Spleen (tissue), 11 donors: ENCODE data around the gene FOXRED1. TPM values are rescaled to one million over a fixed set of nuclear protein-coding genes. Genes with fewer than 3 reads are reported as not detected.

Experiments
- DNase-seq: peaks from one replicate; pipeline ENCODE4 v3.0.0-alpha.2; 2020
- H3K27ac ChIP-seq, 8 donors: fragments of 200-600 bp; sonication (generic) in 7 of 8; 1 replicate in 4 of 8; 2 replicates in 4 of 8; pipeline versions ENCODE4 v1.5.0 to v1.8.0; 2016 to 2021; ENCODE audit warnings: inconsistent platforms in 4 of 8, mild to moderate bottlenecking in 4 of 8, moderate library complexity in 1 of 8
- H3K27me3 ChIP-seq, 7 donors: fragments of 200-600 bp; sonication (generic) in 6 of 7; replicated peaks in 1 of 7; 1 replicate in 4 of 7; 2 replicates in 3 of 7; pipeline versions ENCODE4 v1.5.0 to v1.8.0; 2016 to 2021; ENCODE audit warnings: inconsistent platforms in 3 of 7, mild to moderate bottlenecking in 1 of 7
- H3K36me3 ChIP-seq, 6 donors: fragments of 200-600 bp; sonication (generic) in 5 of 6; 1 replicate in 4 of 6; 2 replicates in 2 of 6; pipeline versions ENCODE4 v1.5.0 to v1.8.0; 2016 to 2021; ENCODE audit warnings: inconsistent platforms in 2 of 6
- H3K4me1 ChIP-seq, 6 donors: fragments of 200-600 bp; sonication (generic) in 5 of 6; 1 replicate in 3 of 6; 2 replicates in 3 of 6; pipeline versions ENCODE4 v1.5.0 to v1.8.0; 2016 to 2021; ENCODE audit warnings: inconsistent platforms in 3 of 6
- H3K4me3 ChIP-seq, 8 donors: fragments of 200-600 bp; sonication (generic) in 7 of 8; 1 replicate in 4 of 8; 2 replicates in 4 of 8; pipeline versions ENCODE4 v1.5.0 to v1.8.0; 2016 to 2021; ENCODE audit warnings: inconsistent platforms in 4 of 8, mild to moderate bottlenecking in 4 of 8, moderate library complexity in 2 of 8
- H3K9me3 ChIP-seq, 8 donors: fragments of 200-600 bp; sonication (generic) in 7 of 8; 1 replicate in 4 of 8; 2 replicates in 4 of 8; pipeline versions ENCODE4 v1.5.0 to v1.8.0; 2016 to 2021; ENCODE audit warnings: inconsistent platforms in 4 of 8
- POLR2A ChIP-seq, 3 donors: fragments of 450-650 bp; IDR thresholded peaks; one replicate each; pipeline ENCODE4 v1.5.1; 2017; ENCODE audit warnings: antibody characterized with exemption in 3 of 3, mild to moderate bottlenecking in 1 of 3
- POLR2AphosphoS5 ChIP-seq, 3 donors: sonication (generic); formaldehyde crosslinking; IDR thresholded peaks; one replicate each; pipeline ENCODE4 v1.5.1; 2017; ENCODE audit warnings: antibody characterized with exemption in 3 of 3
- WGBS, 5 donors: extraction: QIAGEN DNeasy Blood & Tissue Kit in 3 of 5; methylation state at CpG; one replicate each; pipeline versions ENCODE4 v1.1.5 to v1.1.7; 2013 to 2018; 5-methylcytosine and 5-hydroxymethylcytosine counted together
- intact Hi-C: fragments of 100-400 bp; cut with DNase I; formaldehyde crosslinking; loops from one replicate; pipeline ENCODE4 v1.15.0; 2023; ENCODE audit warnings: low total_unique reads
- polyA plus RNA-seq, 3 donors: library from polyadenylated mRNA; stranded (reverse); fragments of 200-250 nt; gene quantifications; one replicate each; pipeline ENCODE4 v1.2.1, GENCODE V29; 2013
- total RNA-seq, 7 donors: library from RNA; depleted of rRNA in 3 of 7; stranded (reverse); fragments of >200 nt in 3 of 7; fragmentation: NEBNext Ultra II Directional in 4 of 7; extraction: Animal tissue kit (Norgen Biotek cat#: 25700) in 4 of 7; gene quantifications; one replicate each; pipeline versions ENCODE4 v1.1.0 to v1.2.1, GENCODE V29; 2016 to 2021
- TF ChIP-seq, protein P1 (sequence below), 11 experiments: fragments of 200-600 bp in 7 of 11; fragments of 450-650 bp in 4 of 11; sonication (generic) in 4 of 11; IDR thresholded peaks in 8 of 11; conservative IDR thresholded peaks in 3 of 11; 1 replicate in 7 of 11; 2 replicates in 4 of 11; pipeline versions ENCODE4 v1.4.0 to v1.8.0; 2016 to 2021; ENCODE audit warnings: antibody characterized with exemption in 11 of 11, inconsistent platforms in 4 of 11, mild to moderate bottlenecking in 1 of 11
- donor health status: healthy with polysubstance abuse.
- donor health status: DM: no; HTN: no; CAD: no; lungs with moderate emphysema.
- donor health status: DM: no; HTN: no; CAD: no.
- donor health status: Bipolar disorder and iron deficiency.
- donor health status: healthy.
- donor health status: DM: no; HTN: no; CAD: no.
- donor health status: DM: yes; HTN: yes; CAD: no.

Gene FOXRED1
- total and polyA plus RNA-seq, 10 donors, result 20.5 to 48.1 (median 31.5) TPM

DNA sequence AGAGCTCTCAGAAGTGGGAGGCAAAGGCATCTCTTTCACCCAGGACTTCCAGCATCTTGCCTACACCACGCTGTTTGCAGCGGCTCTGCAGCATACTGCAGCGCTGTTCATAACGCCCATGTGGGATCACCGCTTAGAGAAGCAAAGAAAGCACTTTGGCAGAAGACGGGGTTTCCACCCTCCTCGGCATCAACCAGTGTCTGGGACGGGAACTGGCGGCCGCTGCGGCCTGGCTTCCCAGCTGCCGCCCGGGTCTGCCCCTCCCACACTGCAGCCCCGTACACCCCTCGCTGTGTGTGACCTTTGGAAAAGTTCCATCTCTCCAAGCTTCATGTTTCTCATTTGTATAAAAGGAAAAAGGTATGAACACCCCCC, 13.4 kb downstream of the FOXRED1 start:
- Histone ChIP-seq H3K36me3 (peaks cover 0 to 19% (median 3%) of the 10 kb centered on the region in 6 donors), H3K4me1 (peaks cover 25 to 66% (median 50%) of the 10 kb centered on the region in 6 donors), H3K4me3 (peak overlapping the region; percentile 54 to 91 (median 66)), H3K27me3 (no peaks in the 10 kb centered on the region), H3K27ac (peak overlapping the region; percentile 87 to 99 (median 96)), H3K9me3 (no peaks in the 10 kb centered on the region)
- TF ChIP-seq POLR2A (IDR thresholded peaks at IDR 0.05), result no peak
- no peak for TF ChIP-seq POLR2AphosphoS5 (IDR thresholded peaks at IDR 0.05)
- TF ChIP-seq, protein P1, sequence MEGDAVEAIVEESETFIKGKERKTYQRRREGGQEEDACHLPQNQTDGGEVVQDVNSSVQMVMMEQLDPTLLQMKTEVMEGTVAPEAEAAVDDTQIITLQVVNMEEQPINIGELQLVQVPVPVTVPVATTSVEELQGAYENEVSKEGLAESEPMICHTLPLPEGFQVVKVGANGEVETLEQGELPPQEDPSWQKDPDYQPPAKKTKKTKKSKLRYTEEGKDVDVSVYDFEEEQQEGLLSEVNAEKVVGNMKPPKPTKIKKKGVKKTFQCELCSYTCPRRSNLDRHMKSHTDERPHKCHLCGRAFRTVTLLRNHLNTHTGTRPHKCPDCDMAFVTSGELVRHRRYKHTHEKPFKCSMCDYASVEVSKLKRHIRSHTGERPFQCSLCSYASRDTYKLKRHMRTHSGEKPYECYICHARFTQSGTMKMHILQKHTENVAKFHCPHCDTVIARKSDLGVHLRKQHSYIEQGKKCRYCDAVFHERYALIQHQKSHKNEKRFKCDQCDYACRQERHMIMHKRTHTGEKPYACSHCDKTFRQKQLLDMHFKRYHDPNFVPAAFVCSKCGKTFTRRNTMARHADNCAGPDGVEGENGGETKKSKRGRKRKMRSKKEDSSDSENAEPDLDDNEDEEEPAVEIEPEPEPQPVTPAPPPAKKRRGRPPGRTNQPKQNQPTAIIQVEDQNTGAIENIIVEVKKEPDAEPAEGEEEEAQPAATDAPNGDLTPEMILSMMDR (IDR thresholded peaks at IDR 0.05 in 8 of 11, conservative IDR thresholded peaks at IDR 0.05 in 3 of 11), result no peak
- DNase-seq, result peak; percentile 85
- 1 to 3% (median 2%) methylated on average over 15 of the region's 15 CpGs for WGBS, 5 donors
- intact Hi-C loops, result no loop called here

DNA sequence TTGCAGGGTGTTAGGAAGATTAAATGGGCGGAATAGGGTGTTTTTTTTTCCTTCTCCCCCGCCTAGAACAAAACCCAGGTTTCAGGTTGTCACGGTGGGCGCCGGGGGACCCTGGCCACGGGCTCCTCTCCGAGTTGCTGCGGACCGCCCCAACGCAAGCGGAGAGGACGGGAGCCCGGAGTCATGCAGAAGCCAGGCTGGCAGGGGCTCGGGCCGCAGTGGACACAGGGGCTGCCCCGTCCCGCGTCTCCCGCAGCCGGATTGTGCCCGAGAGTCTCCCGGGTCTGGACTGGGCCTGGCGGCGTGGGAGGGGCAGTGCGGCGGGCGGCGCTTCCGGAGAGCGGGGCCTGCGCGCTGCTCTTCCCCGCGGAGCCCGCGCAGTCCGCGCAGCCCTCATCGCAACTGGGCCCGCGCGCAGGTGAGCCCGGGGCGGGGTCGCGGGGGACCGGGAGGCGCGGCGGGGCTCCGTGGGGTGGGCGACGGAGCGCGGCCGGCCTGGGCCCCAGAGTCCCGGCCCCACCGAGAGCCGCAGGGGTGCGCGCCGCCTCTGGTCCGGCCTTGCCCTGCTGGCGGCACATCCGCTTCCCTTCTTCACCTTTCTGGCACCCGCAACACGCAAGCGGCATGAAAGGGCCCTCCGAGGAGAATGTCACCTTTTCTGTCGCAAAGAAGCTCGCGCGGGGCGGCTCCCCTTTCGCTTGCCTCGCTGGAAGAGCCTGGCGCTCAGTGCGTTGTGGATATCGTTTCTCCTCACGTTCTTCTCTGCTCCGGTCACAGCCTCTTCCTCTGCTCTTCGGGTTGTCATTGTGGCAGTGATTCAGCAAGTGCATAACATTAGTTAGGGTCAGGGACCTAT, 14.0 kb downstream of the FOXRED1 start, which contains the start of gene TIRAP:
Gene TIRAP, plus strand, starts transcription at position 358 of the 856 bp plus-strand sequence. CDS start 7,802 bp downstream, outside the sequence.
- TF ChIP-seq, protein P1 (IDR thresholded peaks at IDR 0.05 in 8 of 11, conservative IDR thresholded peaks at IDR 0.05 in 3 of 11), result peak in 7 of 11 experiments; percentile 26 to 53 (median 38)
- TF ChIP-seq POLR2A (IDR thresholded peaks at IDR 0.05) (peak in 1 of 3 donors; percentile 51), POLR2AphosphoS5 (IDR thresholded peaks at IDR 0.05) (peak; percentile 79 to 82 (median 80))
- peaks cover 0 to 19% (median 3%) of the 10 kb centered on the region in 6 donors for H3K36me3 ChIP-seq
- H3K27me3 ChIP-seq, result no peaks in the 10 kb centered on the region
- intact Hi-C loops, result no loop called here
- WGBS, 5 donors, result 0 to 1% (median 1%) methylated on average over 33 to 82 of the region's 82 CpGs
- DNase-seq, result peak; percentile 93
- H3K4me1 ChIP-seq, result peaks cover 25 to 66% (median 50%) of the 10 kb centered on the region in 6 donors
- peak within 1 kb of the TSS; percentile 87 to 99 (median 96) for H3K27ac ChIP-seq
- H3K9me3 ChIP-seq, result no peaks in the 10 kb centered on the region
- H3K4me3 ChIP-seq, result peak within 1 kb of the TSS; percentile 54 to 91 (median 66)

DNA sequence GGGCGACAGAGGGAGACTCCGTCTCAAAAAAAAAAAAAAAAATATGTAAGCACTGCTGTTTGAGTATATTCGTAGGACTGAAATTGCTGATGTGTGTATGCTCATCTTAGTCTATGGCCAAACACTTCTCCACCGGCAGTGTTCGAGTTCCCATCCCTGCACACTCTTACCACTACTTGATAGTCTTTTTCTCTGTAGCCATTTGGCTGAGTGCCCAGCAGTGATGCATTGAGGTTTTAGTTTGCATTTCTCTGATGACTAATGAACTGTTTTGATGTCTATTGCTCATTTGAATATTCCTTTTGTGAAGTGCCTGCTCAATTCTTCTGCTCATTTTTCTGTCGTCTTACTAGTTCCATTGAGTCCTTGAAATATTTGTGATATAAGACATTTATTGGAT, 15.9 kb downstream of the FOXRED1 start:
- H3K27ac ChIP-seq, result peak overlapping the region in 3 of 8 donors; percentile 4 to 99 (median 99)
- DNase-seq, result no peak

More for the DNA sequence above, 15.9 kb downstream of the FOXRED1 start:
- 49 to 67% (median 56%) methylated on average over 6 of the region's 6 CpGs for WGBS, 5 donors
- Histone ChIP-seq H3K27me3 (no peaks in the 10 kb centered on the region), H3K4me3 (peak overlapping the region in 1 of 8 donors; percentile 91), H3K9me3 (no peaks in the 10 kb centered on the region), H3K36me3 (peaks cover 0 to 35% (median 11%) of the 10 kb centered on the region in 6 donors), H3K4me1 (peaks cover 25 to 63% (median 50%) of the 10 kb centered on the region in 6 donors)
- TF ChIP-seq, protein P1 (IDR thresholded peaks at IDR 0.05 in 8 of 11, conservative IDR thresholded peaks at IDR 0.05 in 3 of 11), result no peak
- TF ChIP-seq POLR2A (IDR thresholded peaks at IDR 0.05), result no peak
- no peak for TF ChIP-seq POLR2AphosphoS5 (IDR thresholded peaks at IDR 0.05)
- intact Hi-C loops, result no loop called here
